LNCaP clone FGC (cell line): Measurements from ENCODE around the gene CKAP5.
A peak's percentile ranks its signal among the peaks of the same experiment; 100 is the strongest.

Experiments used
- DNase-seq: peaks from one replicate; pipeline ENCODE4 v3.0.0-alpha.2; 2011; ENCODE audit warnings: low read depth
- H3K4me3 ChIP-seq: 2 replicates; pipeline ENCODE4 v1.5.1; 2011; ENCODE audit warnings: mild to moderate bottlenecking, low read depth, low read length, control low read depth
- CTCF ChIP-seq: IDR thresholded peaks from 2 replicates; pipeline ENCODE4 v1.5.1; 2012; ENCODE audit warnings: mild to moderate bottlenecking; ENCODE audit not compliant: control insufficient read depth, insufficient read depth; ENCODE audit errors: extremely low read depth

CKAP5 gene

GRCh38 chr11:46889689-46890475 lies 43.8 kb upstream of the CKAP5 start:
- no peak overlapping the region for H3K4me3 ChIP-seq
- DNase-seq = peak; percentile 23
- peak; percentile 85 for TF ChIP-seq CTCF

- no peak for DNase-seq
- no peak for TF ChIP-seq CTCF
- H3K4me3 ChIP-seq = no peak overlapping the region
These were observed 43.2 kb upstream of the CKAP5 start for GRCh38 chr11:46889251-46889650.

GRCh38 chr11:46888636-46889035 lies 42.6 kb upstream of the CKAP5 start:
- DNase-seq = no peak
- TF ChIP-seq CTCF = no peak
- no peak overlapping the region for H3K4me3 ChIP-seq

- H3K4me3 ChIP-seq = no peak overlapping the region
- DNase-seq = no peak
These were observed 40.1 kb upstream of the CKAP5 start for GRCh38 chr11:46886211-46886610.

GRCh38 chr11:46879056-46879585 lies 33.0 kb upstream of the CKAP5 start:
- TF ChIP-seq CTCF = no peak
- DNase-seq = no peak
- no peak overlapping the region for H3K4me3 ChIP-seq

More at GRCh38 chr11:46886211-46886610, 40.1 kb upstream of the CKAP5 start:
- no peak for TF ChIP-seq CTCF

GRCh38 chr11:46877580-46877979 lies 31.5 kb upstream of the CKAP5 start:
- DNase-seq = no peak
- no peak overlapping the region for H3K4me3 ChIP-seq
- no peak for TF ChIP-seq CTCF
